H9 (cell line): Measurements from ENCODE around the gene ZNF429. TPM values are rescaled to one million over a fixed set of nuclear protein-coding genes. Genes with fewer than 3 reads are reported as not detected.

ENCODE experiments used
- DNase-seq: peaks from one replicate; pipeline ENCODE4 v3.0.0-alpha.2; 2017
- H2AFZ ChIP-seq: one replicate; pipeline ENCODE4 v1.6.1; 2013; ENCODE audit warnings: mild to moderate bottlenecking, low read length, control low read depth, moderate library complexity
- H2AK5ac ChIP-seq: 2 replicates; pipeline ENCODE4 v1.6.1; 2013; ENCODE audit warnings: low read length, control low read depth, mixed read lengths; ENCODE audit not compliant: insufficient read length
- H2BK120ac ChIP-seq: one replicate; pipeline ENCODE4 v1.6.1; 2013; ENCODE audit warnings: low read depth, mild to moderate bottlenecking, low read length, control low read depth, inconsistent platforms; ENCODE audit not compliant: poor library complexity, severe bottlenecking
- H2BK12ac ChIP-seq: 2 replicates; pipeline ENCODE4 v1.6.1; 2013; ENCODE audit warnings: low read length, control low read depth, mixed read lengths, low read depth; ENCODE audit not compliant: insufficient read length
- H2BK15ac ChIP-seq: 2 replicates; pipeline ENCODE4 v1.6.1; 2013; ENCODE audit warnings: low read depth, low read length, control low read depth
- H2BK20ac ChIP-seq: one replicate; pipeline ENCODE4 v1.6.1; 2013; ENCODE audit warnings: low read depth, mild to moderate bottlenecking, low read length, control low read depth, inconsistent platforms; ENCODE audit not compliant: poor library complexity, severe bottlenecking
- H2BK5ac ChIP-seq: 2 replicates; pipeline ENCODE4 v1.6.1; 2013; ENCODE audit warnings: low read length, control low read depth, mixed read lengths; ENCODE audit not compliant: insufficient read length
- H3K14ac ChIP-seq: 2 replicates; pipeline ENCODE4 v1.6.1; 2013; ENCODE audit warnings: low read length, control low read depth; ENCODE audit not compliant: insufficient read depth
- H3K18ac ChIP-seq: 2 replicates; pipeline ENCODE4 v1.6.1; 2013; ENCODE audit warnings: low read depth, mild to moderate bottlenecking, mixed read lengths, low read length, control low read depth; ENCODE audit not compliant: insufficient read length
- H3K23ac ChIP-seq: 2 replicates; pipeline ENCODE4 v1.6.1; 2013; ENCODE audit warnings: low read length, control low read depth, mixed read lengths, low read depth; ENCODE audit not compliant: insufficient read length
- H3K23me2 ChIP-seq: 2 replicates; pipeline ENCODE4 v1.6.1; 2013; ENCODE audit warnings: low read depth, mild to moderate bottlenecking, mixed read lengths, low read length, control low read depth; ENCODE audit not compliant: insufficient read length, poor library complexity, severe bottlenecking
- H3K27ac ChIP-seq: 2 replicates; pipeline ENCODE4 v1.5.1; 2013; ENCODE audit warnings: low read length, control low read depth, mixed read lengths, low read depth; ENCODE audit not compliant: insufficient read length
- H3K27me3 ChIP-seq: 2 replicates; pipeline ENCODE4 v1.6.1; 2013; ENCODE audit warnings: low read length, control low read depth, inconsistent platforms; ENCODE audit not compliant: insufficient read depth
- H3K4ac ChIP-seq: 2 replicates; pipeline ENCODE4 v1.6.1; 2013; ENCODE audit warnings: low read depth, mild to moderate bottlenecking, control low read depth, inconsistent platforms, low read length, moderate library complexity
- H3K4me1 ChIP-seq: 2 replicates; pipeline ENCODE4 v1.6.1; 2013; ENCODE audit warnings: low read length, control low read depth, inconsistent platforms; ENCODE audit not compliant: insufficient read depth
- H3K4me2 ChIP-seq: 2 replicates; pipeline ENCODE4 v1.6.1; 2013; ENCODE audit warnings: low read length, control low read depth, mixed read lengths; ENCODE audit not compliant: insufficient read length, insufficient read depth
- H3K56ac ChIP-seq: 2 replicates; pipeline ENCODE4 v1.6.1; 2013; ENCODE audit warnings: low read depth, mild to moderate bottlenecking, mixed read lengths, low read length, control low read depth; ENCODE audit not compliant: insufficient read length
- H3K79me1 ChIP-seq: 2 replicates; pipeline ENCODE4 v1.6.1; 2013; ENCODE audit warnings: low read depth, mild to moderate bottlenecking, moderate library complexity, low read length, control low read depth, inconsistent platforms; ENCODE audit not compliant: insufficient read depth, poor library complexity, severe bottlenecking
- H3K79me2 ChIP-seq: 2 replicates; pipeline ENCODE4 v1.6.1; 2013; ENCODE audit warnings: low read length, control low read depth, inconsistent platforms; ENCODE audit not compliant: insufficient read depth
- H3K9ac ChIP-seq: 2 replicates; pipeline ENCODE4 v1.6.1; 2013; ENCODE audit warnings: low read length, control low read depth, mixed read lengths; ENCODE audit not compliant: insufficient read length; ENCODE audit errors: extremely low read depth
- H3K9me3 ChIP-seq: one replicate; pipeline ENCODE4 v1.6.1; 2013; ENCODE audit warnings: low read depth, low read length, inconsistent platforms; ENCODE audit not compliant: control insufficient read depth
- H3T11ph ChIP-seq: one replicate; pipeline ENCODE4 v1.6.1; 2013; ENCODE audit warnings: mild to moderate bottlenecking, low read length, control low read depth, inconsistent platforms
- H4K20me1 ChIP-seq: one replicate; pipeline ENCODE4 v1.6.1; 2013; ENCODE audit not compliant: control insufficient read depth, insufficient read length, insufficient read depth
- H4K5ac ChIP-seq: 2 replicates; pipeline ENCODE4 v1.6.1; 2013; ENCODE audit warnings: low read depth, mild to moderate bottlenecking, mixed read lengths, low read length, control low read depth; ENCODE audit not compliant: insufficient read length
- H4K8ac ChIP-seq: replicated peaks from 2 replicates; pipeline ENCODE4 v1.6.1; 2013; ENCODE audit warnings: low read length, control low read depth, mixed read lengths, low read depth; ENCODE audit not compliant: insufficient read length
- H4K91ac ChIP-seq: 2 replicates; pipeline ENCODE4 v1.6.1; 2013; ENCODE audit warnings: low read depth, mild to moderate bottlenecking, moderate library complexity, mixed read lengths, low read length, control low read depth; ENCODE audit not compliant: insufficient read length
- H3K27ac Mint-ChIP-seq, 3 experiments: 2 replicates in 2 of 3; 3 replicates in 1 of 3; pipeline ENCODE4 v1.8.0; 2020 to 2021; ENCODE audit warnings: mixed read lengths in 3 of 3, mild to moderate bottlenecking in 1 of 3, moderate library complexity in 1 of 3
- H3K27me3 Mint-ChIP-seq: 2 replicates; pipeline ENCODE4 v1.8.0; 2021; ENCODE audit warnings: low read depth, mild to moderate bottlenecking, moderate library complexity, mixed read lengths
- H3K36me3 Mint-ChIP-seq, 3 experiments: 2 replicates in 2 of 3; 3 replicates in 1 of 3; pipeline ENCODE4 v1.8.0; 2020 to 2021; ENCODE audit warnings: low read depth in 3 of 3, mixed read lengths in 3 of 3; ENCODE audit not compliant: insufficient read depth in 1 of 3
- H3K4me1 Mint-ChIP-seq, 2 experiments: 2 replicates each; pipeline ENCODE4 v1.8.0; 2020; ENCODE audit warnings: mixed read lengths in 2 of 2
- H3K4me3 Mint-ChIP-seq, 2 experiments: 2 replicates in 1 of 2; 3 replicates in 1 of 2; pipeline ENCODE4 v1.8.0; 2020 to 2021; ENCODE audit warnings: mild to moderate bottlenecking in 2 of 2, mixed read lengths in 2 of 2, moderate library complexity in 1 of 2
- H3K9me3 Mint-ChIP-seq, 2 experiments: 2 replicates in 1 of 2; 3 replicates in 1 of 2; pipeline ENCODE4 v1.8.0; 2020; ENCODE audit warnings: mild to moderate bottlenecking in 2 of 2, mixed read lengths in 2 of 2, moderate library complexity in 1 of 2
- WGBS: extraction: QIAGEN DNeasy Blood & Tissue Kit; methylation state at CpG from one replicate; pipeline ENCODE4 v1.1.7; 2013; ENCODE audit warnings: missing lambda C conversion rate, low lambda C conversion rate, mixed read lengths; ENCODE audit not compliant: insufficient read length; ENCODE audit errors: extremely low coverage; 5-methylcytosine and 5-hydroxymethylcytosine counted together
- total RNA-seq: library from RNA; stranded (reverse); gene quantifications from 2 replicates; pipeline ENCODE4 v1.2.1, GENCODE V29; 2021
- TF ChIP-seq, protein P1 (sequence below): fragments of 200-600 bp; sonication (generic); conservative IDR thresholded peaks from 3 replicates; pipeline ENCODE4 v1.8.0; 2021; ENCODE audit warnings: antibody characterized with exemption, mild to moderate bottlenecking

The ZNF429 gene
- total RNA-seq, 1 experiment from 2014 or later = 11.2 TPM

DNA sequence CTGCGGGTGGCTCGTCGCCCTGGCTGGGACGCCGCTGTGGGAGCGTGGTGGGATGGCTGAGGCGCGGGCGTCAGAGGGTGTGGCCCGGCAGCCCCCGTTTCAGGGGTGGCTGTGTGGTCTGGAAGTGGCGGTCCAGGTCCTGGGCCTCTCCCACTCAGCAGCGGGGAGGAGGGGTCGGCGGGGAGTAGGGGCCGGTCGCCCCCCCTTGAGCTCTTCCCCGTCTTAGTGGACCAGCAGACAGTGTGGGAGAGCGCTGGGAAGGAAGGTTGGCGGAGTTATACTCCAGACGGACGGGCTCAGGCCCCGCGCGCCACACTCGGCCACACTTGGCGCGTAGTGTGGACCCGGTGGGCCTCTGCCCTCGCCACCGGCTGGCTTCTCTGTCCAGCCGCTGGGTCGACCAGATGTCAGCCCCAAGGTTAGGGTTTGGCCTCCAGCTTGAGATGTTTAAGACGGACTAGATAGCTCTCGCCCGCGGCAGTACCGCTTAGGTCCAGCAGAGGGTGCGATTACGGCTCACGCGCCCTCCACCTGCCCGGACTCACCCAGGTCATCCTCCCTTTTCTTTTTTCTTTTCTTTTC is 21.7 kb upstream of the ZNF429 start:
- H3K14ac ChIP-seq = no peak overlapping the region
- no peaks in the 10 kb centered on the region for H3K27me3 ChIP-seq
- H2BK120ac ChIP-seq = no peak overlapping the region
- TF ChIP-seq, protein P1, sequence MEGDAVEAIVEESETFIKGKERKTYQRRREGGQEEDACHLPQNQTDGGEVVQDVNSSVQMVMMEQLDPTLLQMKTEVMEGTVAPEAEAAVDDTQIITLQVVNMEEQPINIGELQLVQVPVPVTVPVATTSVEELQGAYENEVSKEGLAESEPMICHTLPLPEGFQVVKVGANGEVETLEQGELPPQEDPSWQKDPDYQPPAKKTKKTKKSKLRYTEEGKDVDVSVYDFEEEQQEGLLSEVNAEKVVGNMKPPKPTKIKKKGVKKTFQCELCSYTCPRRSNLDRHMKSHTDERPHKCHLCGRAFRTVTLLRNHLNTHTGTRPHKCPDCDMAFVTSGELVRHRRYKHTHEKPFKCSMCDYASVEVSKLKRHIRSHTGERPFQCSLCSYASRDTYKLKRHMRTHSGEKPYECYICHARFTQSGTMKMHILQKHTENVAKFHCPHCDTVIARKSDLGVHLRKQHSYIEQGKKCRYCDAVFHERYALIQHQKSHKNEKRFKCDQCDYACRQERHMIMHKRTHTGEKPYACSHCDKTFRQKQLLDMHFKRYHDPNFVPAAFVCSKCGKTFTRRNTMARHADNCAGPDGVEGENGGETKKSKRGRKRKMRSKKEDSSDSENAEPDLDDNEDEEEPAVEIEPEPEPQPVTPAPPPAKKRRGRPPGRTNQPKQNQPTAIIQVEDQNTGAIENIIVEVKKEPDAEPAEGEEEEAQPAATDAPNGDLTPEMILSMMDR = peak; percentile 84
- no peak overlapping the region for H2BK5ac ChIP-seq
- no peak overlapping the region for H2AK5ac ChIP-seq
- H3K23me2 ChIP-seq = no peaks in the 10 kb centered on the region
- no peak overlapping the region for H4K5ac ChIP-seq
- H4K20me1 ChIP-seq = no peaks in the 10 kb centered on the region
- no peak overlapping the region for H3K4ac ChIP-seq
- H3K4me2 ChIP-seq = no peak overlapping the region
- no peak overlapping the region for H3T11ph ChIP-seq
- H3K27ac Mint-ChIP-seq = no peak overlapping the region
- no peak overlapping the region for H3K4me3 Mint-ChIP-seq
- H3K18ac ChIP-seq = no peak overlapping the region
- H3K23ac ChIP-seq = no peak overlapping the region
- H3K9ac ChIP-seq = no peak overlapping the region
- peaks cover 34 to 50% of the 10 kb centered on the region in 2 experiments for H3K9me3 Mint-ChIP-seq
- no peak overlapping the region for H2BK20ac ChIP-seq
- H2BK12ac ChIP-seq = no peak overlapping the region
- H3K36me3 Mint-ChIP-seq = peaks cover 30 to 50% (median 45%) of the 10 kb centered on the region in 3 experiments
- no peak overlapping the region for H4K91ac ChIP-seq
- peaks cover 0 to 5% of the 10 kb centered on the region in 2 experiments; a peak in 2 of 4 replicates for H3K4me1 Mint-ChIP-seq
- no peaks in the 10 kb centered on the region for H3K79me2 ChIP-seq
- H3K27ac ChIP-seq = no peak overlapping the region
- H2BK15ac ChIP-seq = no peak overlapping the region
- peak; percentile 84 for DNase-seq
- H3K4me1 ChIP-seq = no peaks in the 10 kb centered on the region
- no peaks in the 10 kb centered on the region for H3K79me1 ChIP-seq
- no peak overlapping the region for H4K8ac ChIP-seq
- no peak overlapping the region for H2AFZ ChIP-seq
- no CpG with 5 or more reads among the region's 43 CpGs for WGBS
- no peak overlapping the region for H3K56ac ChIP-seq
- H3K9me3 ChIP-seq = peaks cover 21% of the 10 kb centered on the region
- no peaks in the 10 kb centered on the region for H3K27me3 Mint-ChIP-seq
